HG03103 (cell line): ENCODE data around the gene EMP2.
A peak's percentile ranks its signal among the peaks of the same experiment; 100 is the strongest.
"Not testable (repeated sequence)": the region's sequence is repeated elsewhere in the genome, so short reads cannot be mapped to it uniquely, and the experiment has no call there.

ENCODE experiments used
- ATAC-seq: cut with Tn5 transposase; IDR thresholded peaks from one replicate; pipeline ENCODE4 v1.9.1; 2021; ENCODE audit warnings: low read depth; ENCODE audit not compliant: unreplicated experiment

EMP2 gene

GRCh38 chr16:10526962-10527361 is 53.4 kb downstream of the EMP2 start:
- ATAC-seq: no peak

GRCh38 chr16:10525214-10525825 is 55.1 kb downstream of the EMP2 start:
- no peak for ATAC-seq

GRCh38 chr16:10522966-10523365 is 57.4 kb downstream of the EMP2 start:
- ATAC-seq: no peak

- no peak for ATAC-seq
These were observed 58.6 kb downstream of the EMP2 start for GRCh38 chr16:10521681-10522274.

GRCh38 chr16:10520869-10521578 is 59.4 kb downstream of the EMP2 start:
- no peak for ATAC-seq

- no peak for ATAC-seq
These were observed 60.2 kb downstream of the EMP2 start for GRCh38 chr16:10519929-10520868.

- no peak for ATAC-seq
These were observed 61.1 kb downstream of the EMP2 start for GRCh38 chr16:10519297-10519696.

- no peak for ATAC-seq
These were observed 61.8 kb downstream of the EMP2 start for GRCh38 chr16:10518479-10519041.

- ATAC-seq: no peak
These were observed 62.5 kb downstream of the EMP2 start for GRCh38 chr16:10517868-10518267.

- no peak for ATAC-seq
These were observed 65.9 kb downstream of the EMP2 start for GRCh38 chr16:10514369-10515055.

- no peak for ATAC-seq
These were observed 68.6 kb downstream of the EMP2 start for GRCh38 chr16:10511829-10512228.

- ATAC-seq: no peak
These were observed 70.1 kb downstream of the EMP2 start for GRCh38 chr16:10510279-10510678.

- peak; percentile 82 for ATAC-seq
These were observed 70.8 kb downstream of the EMP2 start for GRCh38 chr16:10509534-10510025.

- not testable (repeated sequence) for ATAC-seq
These were observed 75.1 kb downstream of the EMP2 start for GRCh38 chr16:10505286-10505685.

- ATAC-seq: no peak
These were observed 76.0 kb downstream of the EMP2 start for GRCh38 chr16:10504404-10504885.

GRCh38 chr16:10502776-10503175 is 77.6 kb downstream of the EMP2 start:
- no peak for ATAC-seq

- no peak for ATAC-seq
These were observed 79.3 kb downstream of the EMP2 start for GRCh38 chr16:10501016-10501607.

- ATAC-seq: no peak
These were observed 79.8 kb downstream of the EMP2 start for GRCh38 chr16:10500582-10500981.
